ENCODE measurements around the gene NAXD.

Gene NAXD

GRCh38 chr13:110639935-110640334 lies 24.6 kb downstream of the NAXD start:
- no peak overlapping the region for H3K4me3 Mint-ChIP-seq
- H3K9me3 Mint-ChIP-seq = no peaks in the 10 kb centered on the region
- peaks cover 52% of the 10 kb centered on the region for H3K36me3 Mint-ChIP-seq
- H3K27ac Mint-ChIP-seq = no peak overlapping the region
- peaks cover 6% of the 10 kb centered on the region for H3K4me1 Mint-ChIP-seq
- CTCF ChIA-PET = no interaction called here
- no peak for DNase-seq
- no peaks in the 10 kb centered on the region for H3K27me3 Mint-ChIP-seq

DNA sequence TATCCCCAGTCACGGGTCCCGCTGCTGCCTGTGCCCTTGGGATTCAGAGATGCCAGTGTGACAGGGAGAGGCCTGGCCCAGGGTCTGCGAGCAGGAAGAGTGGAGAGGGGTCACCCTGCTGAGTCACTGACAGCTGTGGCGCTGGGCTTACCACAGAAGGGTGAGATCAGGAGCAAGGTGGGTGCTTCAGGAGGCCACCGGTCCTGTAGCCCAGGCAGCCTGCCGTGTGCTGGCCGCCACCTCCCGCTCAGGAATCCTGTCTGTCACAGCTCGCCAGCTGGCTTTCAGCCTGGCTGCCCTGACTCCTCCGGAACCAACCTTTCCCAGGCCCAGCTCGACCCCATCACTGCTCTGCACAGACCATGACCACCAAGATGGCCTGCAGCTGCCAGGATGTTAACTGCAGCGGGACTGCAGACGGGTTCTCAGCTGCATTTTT lies 25.3 kb downstream of the NAXD start:
- DNase-seq = no peak
- no peak overlapping the region for H3K27ac Mint-ChIP-seq
- peaks cover 49% of the 10 kb centered on the region for H3K36me3 Mint-ChIP-seq
- no peaks in the 10 kb centered on the region for H3K27me3 Mint-ChIP-seq
- peaks cover 6% of the 10 kb centered on the region for H3K4me1 Mint-ChIP-seq
- no peaks in the 10 kb centered on the region for H3K9me3 Mint-ChIP-seq
- H3K4me3 Mint-ChIP-seq = no peak overlapping the region
- CTCF ChIA-PET = no interaction called here

- Mint-ChIP-seq H3K4me1 (peaks cover 6% of the 10 kb centered on the region), H3K9me3 (no peaks in the 10 kb centered on the region), H3K36me3 (peaks cover 43% of the 10 kb centered on the region), H3K27me3 (no peaks in the 10 kb centered on the region), H3K4me3 (no peak overlapping the region), H3K27ac (no peak overlapping the region)
- CTCF ChIA-PET = no interaction called here
- no peak for DNase-seq
Measured at GRCh38 chr13:110641055-110642015, 26.0 kb downstream of the NAXD start.

GRCh38 chr13:110642291-110642981 lies 27.1 kb downstream of the NAXD start:
- CTCF ChIA-PET = no interaction called here
- peaks cover 6% of the 10 kb centered on the region for H3K4me1 Mint-ChIP-seq
- no peak overlapping the region for H3K27ac Mint-ChIP-seq
- H3K27me3 Mint-ChIP-seq = no peaks in the 10 kb centered on the region
- H3K9me3 Mint-ChIP-seq = no peaks in the 10 kb centered on the region
- peaks cover 38% of the 10 kb centered on the region for H3K36me3 Mint-ChIP-seq
- no peak for DNase-seq
- H3K4me3 Mint-ChIP-seq = no peak overlapping the region

GRCh38 chr13:110643324-110643723 lies 28.0 kb downstream of the NAXD start:
- DNase-seq = no peak
- CTCF ChIA-PET = no interaction called here
- H3K27me3 Mint-ChIP-seq = no peaks in the 10 kb centered on the region
- H3K9me3 Mint-ChIP-seq = no peaks in the 10 kb centered on the region
- H3K4me3 Mint-ChIP-seq = no peak overlapping the region
- peaks cover 6% of the 10 kb centered on the region for H3K4me1 Mint-ChIP-seq
- H3K36me3 Mint-ChIP-seq = peaks cover 38% of the 10 kb centered on the region
- no peak overlapping the region for H3K27ac Mint-ChIP-seq

DNA sequence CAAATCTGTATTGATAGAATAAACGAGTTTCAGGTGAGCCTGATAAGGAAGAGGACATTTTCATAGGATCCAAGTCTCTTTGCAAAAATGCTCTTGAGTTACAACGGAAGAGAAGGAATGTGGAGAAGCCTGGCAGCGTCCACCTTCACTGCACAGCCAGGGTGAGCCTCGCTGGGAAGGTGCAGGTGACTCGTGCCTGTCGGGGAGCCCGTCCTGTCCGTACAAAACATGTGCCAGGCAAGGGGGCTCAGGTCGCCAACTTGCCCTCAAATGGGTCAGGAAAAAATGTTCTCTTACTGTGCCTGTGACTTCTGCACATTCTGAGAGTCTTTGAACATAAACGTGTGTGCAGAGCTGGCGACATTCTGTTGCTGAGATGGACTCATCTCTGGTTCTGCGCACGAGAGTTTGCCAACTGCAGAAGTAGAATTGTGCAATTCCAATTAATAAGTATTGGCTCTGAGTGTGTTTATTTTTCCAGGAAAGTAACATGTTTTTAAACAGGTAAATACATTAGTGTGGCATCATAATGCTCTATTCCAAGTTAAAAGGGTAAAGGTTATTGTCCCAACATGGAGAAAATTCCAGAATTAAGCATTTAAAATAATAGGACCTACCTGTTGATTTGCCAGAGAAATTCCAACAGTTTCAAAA lies 28.6 kb downstream of the NAXD start:
- H3K4me1 Mint-ChIP-seq = peaks cover 6% of the 10 kb centered on the region
- CTCF ChIA-PET = interaction anchor here (0.8 kb wide), 1 partner anchor 14 kb away, joined by 3 read pairs; no protein-coding TSS in a partner anchor
- no peak overlapping the region for H3K27ac Mint-ChIP-seq
- no peak overlapping the region for H3K4me3 Mint-ChIP-seq
- DNase-seq = no peak
- H3K9me3 Mint-ChIP-seq = no peaks in the 10 kb centered on the region
- H3K27me3 Mint-ChIP-seq = no peaks in the 10 kb centered on the region
- H3K36me3 Mint-ChIP-seq = peaks cover 34% of the 10 kb centered on the region

DNA sequence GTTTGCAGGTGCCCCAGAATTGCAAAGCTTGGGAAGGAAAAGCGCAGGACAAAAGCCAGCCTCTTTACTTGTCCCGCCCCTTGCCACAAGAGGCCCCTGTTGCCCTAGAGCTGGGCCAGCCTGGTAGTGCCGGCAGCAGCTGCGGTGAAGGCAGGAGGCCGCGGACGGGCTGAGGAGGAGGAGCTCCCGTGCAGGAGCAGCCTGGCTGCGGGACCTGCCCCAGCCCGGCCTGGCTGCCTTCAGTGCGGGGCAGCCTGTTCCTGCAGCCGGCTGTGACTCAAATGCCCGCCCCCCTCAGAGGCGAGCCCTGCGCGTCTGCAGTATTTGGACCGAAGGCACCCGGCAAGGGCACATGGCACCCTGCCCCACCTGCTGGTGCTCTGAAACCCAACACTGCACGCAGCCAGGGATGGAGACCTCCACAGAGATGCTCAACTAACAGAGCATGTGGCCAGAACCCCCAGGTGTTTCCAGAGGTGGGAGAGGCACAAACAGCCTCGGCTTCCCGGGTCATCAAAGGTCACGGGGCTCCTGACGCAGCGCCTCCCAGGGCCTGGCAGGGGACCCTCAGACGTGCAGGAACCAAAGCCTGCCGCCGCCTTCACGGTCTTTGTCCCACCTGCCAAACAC lies 29.7 kb downstream of the NAXD start:
- CTCF ChIA-PET = interaction anchor here (0.7 to 2.0 kb wide), 6 partner anchors 15 to 404 kb away, joined by 3 to 8 read pairs (median 4); no protein-coding TSS in a partner anchor
- peaks cover 6% of the 10 kb centered on the region for H3K4me1 Mint-ChIP-seq
- no peak overlapping the region for H3K27ac Mint-ChIP-seq
- no peaks in the 10 kb centered on the region for H3K27me3 Mint-ChIP-seq
- H3K36me3 Mint-ChIP-seq = peaks cover 28% of the 10 kb centered on the region
- H3K9me3 Mint-ChIP-seq = no peaks in the 10 kb centered on the region
- H3K4me3 Mint-ChIP-seq = no peak overlapping the region
- peak; percentile 74 for DNase-seq

- peaks cover 23% of the 10 kb centered on the region for H3K36me3 Mint-ChIP-seq
- no peaks in the 10 kb centered on the region for H3K27me3 Mint-ChIP-seq
- CTCF ChIA-PET = interaction anchor here (1.0 to 2.0 kb wide), 4 partner anchors 15 to 172 kb away, joined by 3 to 8 read pairs (median 6); no protein-coding TSS in a partner anchor
- no peaks in the 10 kb centered on the region for H3K9me3 Mint-ChIP-seq
- no peak for DNase-seq
- no peak overlapping the region for H3K27ac Mint-ChIP-seq
- H3K4me1 Mint-ChIP-seq = peaks cover 6% of the 10 kb centered on the region
- H3K4me3 Mint-ChIP-seq = no peak overlapping the region
Measured at GRCh38 chr13:110645750-110646149, 30.4 kb downstream of the NAXD start.

- Mint-ChIP-seq H3K27me3 (no peaks in the 10 kb centered on the region), H3K27ac (no peak overlapping the region), H3K9me3 (no peaks in the 10 kb centered on the region), H3K36me3 (peaks cover 22% of the 10 kb centered on the region), H3K4me1 (peaks cover 6% of the 10 kb centered on the region), H3K4me3 (no peak overlapping the region)
- no peak for DNase-seq
- CTCF ChIA-PET = interaction anchor here (1.0 to 2.0 kb wide), 2 partner anchors 14 to 171 kb away, joined by 3 to 8 read pairs; no protein-coding TSS in a partner anchor
Measured at GRCh38 chr13:110646442-110647364, 31.4 kb downstream of the NAXD start.

GRCh38 chr13:110647365-110647737 lies 32.0 kb downstream of the NAXD start:
- Mint-ChIP-seq H3K4me1 (peaks cover 6% of the 10 kb centered on the region), H3K36me3 (peaks cover 25% of the 10 kb centered on the region), H3K4me3 (no peak overlapping the region), H3K27me3 (no peaks in the 10 kb centered on the region), H3K27ac (no peak overlapping the region), H3K9me3 (no peaks in the 10 kb centered on the region)
- CTCF ChIA-PET = no interaction called here
- DNase-seq = no peak

- H3K36me3 Mint-ChIP-seq = peaks cover 22% of the 10 kb centered on the region
- no peak overlapping the region for H3K27ac Mint-ChIP-seq
- CTCF ChIA-PET = no interaction called here
- no peak for DNase-seq
- H3K9me3 Mint-ChIP-seq = no peaks in the 10 kb centered on the region
- H3K4me1 Mint-ChIP-seq = peaks cover 8% of the 10 kb centered on the region
- H3K27me3 Mint-ChIP-seq = no peaks in the 10 kb centered on the region
- no peak overlapping the region for H3K4me3 Mint-ChIP-seq
Measured at GRCh38 chr13:110648146-110648819, 32.9 kb downstream of the NAXD start.

GRCh38 chr13:110648848-110649421 lies 33.6 kb downstream of the NAXD start:
- no peaks in the 10 kb centered on the region for H3K27me3 Mint-ChIP-seq
- peaks cover 20% of the 10 kb centered on the region for H3K36me3 Mint-ChIP-seq
- H3K27ac Mint-ChIP-seq = no peak overlapping the region
- CTCF ChIA-PET = no interaction called here
- no peak for DNase-seq
- no peaks in the 10 kb centered on the region for H3K9me3 Mint-ChIP-seq
- no peak overlapping the region for H3K4me3 Mint-ChIP-seq
- peaks cover 8% of the 10 kb centered on the region for H3K4me1 Mint-ChIP-seq

Measured in activated naive CD4-positive, alpha-beta T cell treated with anti-CD3 and anti-CD28 coated beads, Interleukin-2, amount 10 ng/mL, durations not matched to agents 7 days and 5 days (primary cell).